ACHN (cell line): ENCODE results near the gene TMA7.
"Not testable (repeated sequence)": the region's sequence is repeated elsewhere in the genome, so short reads cannot be mapped to it uniquely, and the experiment has no call there.

Source experiments
- DNase-seq: peaks from one replicate; pipeline ENCODE4 v3.0.0-alpha.2; 2015
- in situ Hi-C: cut with HindIII; loops from 2 replicates; pipeline ENCODE4 v1.10.0; 2017; ENCODE audit warnings: low sequenced_read_pairs, low pct_ligation_motif_present, low pct_unique_long_range_greater_than_20kb

TMA7 gene

DNA sequence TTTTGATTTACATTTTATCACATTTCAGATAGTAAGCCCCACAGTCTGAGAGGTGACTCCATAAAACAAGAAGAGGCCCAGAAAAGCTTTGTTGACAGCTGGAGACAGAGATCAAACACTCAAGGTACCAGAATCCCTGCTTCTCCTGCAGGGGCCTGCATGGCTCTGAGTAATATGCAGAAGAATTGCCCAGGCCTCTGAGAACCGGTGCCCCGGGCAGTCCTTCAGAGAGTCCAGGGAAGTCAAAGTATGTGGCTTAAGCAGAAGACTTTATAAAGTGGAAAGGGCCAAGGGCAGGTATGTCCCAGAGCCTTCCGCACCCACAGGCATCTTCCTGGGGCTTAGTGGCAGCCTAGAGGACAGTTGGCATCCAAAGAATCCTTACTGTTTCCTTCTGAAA is 19.3 kb downstream of the TMA7 start:
- in situ Hi-C loops: no loop called here

DNA sequence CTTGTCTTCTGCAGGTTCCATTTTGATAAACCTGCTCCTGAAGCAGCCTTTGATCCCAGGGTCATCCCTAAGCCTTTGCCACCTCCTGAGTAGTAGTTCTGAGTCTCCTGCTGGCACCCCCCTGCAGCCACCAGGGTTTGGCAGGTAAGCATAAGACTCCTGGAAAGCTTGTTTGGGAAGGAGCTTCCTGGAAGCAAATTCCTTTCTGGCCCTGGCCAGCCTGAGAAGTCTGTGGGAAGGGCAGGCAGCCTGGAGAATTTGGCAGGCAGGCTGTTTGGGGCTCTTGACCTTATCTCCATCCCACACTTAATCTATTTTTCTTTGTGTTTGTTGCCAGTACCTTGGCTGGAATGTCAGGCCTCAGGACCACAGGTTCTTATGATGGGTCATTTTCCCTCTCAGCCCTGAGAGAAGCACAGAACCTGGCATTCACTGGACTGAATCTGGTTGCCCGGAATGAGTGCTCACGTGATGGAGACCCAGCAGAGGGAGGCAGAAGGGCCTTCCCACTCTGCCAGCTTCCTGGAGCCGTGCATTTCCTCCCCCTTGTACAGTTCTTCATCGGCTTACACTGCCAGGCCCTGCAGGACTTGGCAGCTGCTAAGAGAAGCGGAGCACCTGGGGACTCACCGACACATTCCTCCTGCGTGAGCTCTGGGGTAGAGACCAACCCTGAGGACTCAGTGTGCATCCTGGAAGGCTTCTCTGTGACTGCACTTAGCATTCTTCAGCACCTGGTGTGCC is 19.9 kb downstream of the TMA7 start:
- in situ Hi-C loops: no loop called here

More for the DNA sequence above, 19.3 kb downstream of the TMA7 start:
- DNase-seq: no peak

DNA sequence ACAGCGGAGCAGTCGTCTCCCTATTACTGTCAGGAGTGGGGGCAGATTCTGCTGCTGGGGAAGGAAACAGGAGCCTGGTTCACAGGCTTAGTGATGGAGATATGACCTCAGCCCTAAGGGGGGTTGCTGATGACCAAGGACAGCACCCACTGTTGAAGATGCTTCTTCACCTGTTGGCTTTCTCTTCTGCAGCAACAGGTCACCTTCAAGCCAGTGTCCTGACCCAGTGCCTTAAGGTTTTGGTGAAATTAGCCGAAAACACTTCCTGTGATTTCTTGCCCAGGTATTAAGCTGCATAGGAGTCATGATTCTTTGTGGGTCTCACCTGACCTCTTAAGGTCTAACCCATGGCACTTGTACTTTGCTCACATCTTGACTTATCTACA is 20.5 kb downstream of the TMA7 start:
- in situ Hi-C loops: no loop called here
- no peak for DNase-seq

More for the DNA sequence above, 19.9 kb downstream of the TMA7 start:
- DNase-seq: no peak

DNA sequence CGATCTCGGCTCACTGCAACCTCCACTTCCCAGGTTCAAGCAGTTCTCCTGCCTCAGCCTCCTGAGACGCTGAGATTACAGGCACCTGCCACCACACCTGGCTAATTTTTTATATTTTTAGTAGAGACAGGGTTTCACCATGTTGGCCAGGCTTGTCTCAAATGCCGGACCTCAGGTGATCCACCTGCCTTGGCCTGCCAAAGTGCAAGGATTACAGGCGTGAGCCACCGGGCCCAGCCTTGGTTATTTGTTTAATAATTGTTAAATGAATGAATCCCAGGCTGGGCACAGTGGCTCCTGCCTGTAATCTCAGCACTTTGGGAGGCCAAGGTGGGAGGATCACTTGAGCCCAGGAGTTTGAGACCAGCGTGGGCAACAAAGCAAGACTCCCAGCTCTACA is 21.7 kb downstream of the TMA7 start:
- DNase-seq, in situ Hi-C loops: not testable (repeated sequence)

DNA sequence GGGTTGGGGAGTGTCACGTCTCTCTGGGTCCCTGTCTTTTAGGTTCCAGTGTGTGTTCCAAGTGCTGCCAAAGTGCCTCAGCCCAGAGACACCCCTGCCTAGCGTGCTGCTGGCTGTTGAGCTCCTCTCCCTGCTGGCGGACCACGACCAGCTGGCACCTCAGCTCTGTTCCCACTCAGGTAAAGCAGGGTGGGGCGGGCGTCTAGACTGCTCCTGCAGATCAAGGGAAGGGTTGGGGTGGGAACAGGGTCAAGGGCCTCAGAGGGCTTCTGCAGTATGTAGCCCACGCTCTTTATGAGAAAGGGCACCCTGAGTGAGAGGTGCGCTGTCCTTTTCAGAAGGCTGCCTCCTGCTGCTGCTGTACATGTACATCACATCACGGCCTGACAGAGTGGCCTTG is 23.6 kb downstream of the TMA7 start:
- no peak for DNase-seq
- in situ Hi-C loops: no loop called here

DNA sequence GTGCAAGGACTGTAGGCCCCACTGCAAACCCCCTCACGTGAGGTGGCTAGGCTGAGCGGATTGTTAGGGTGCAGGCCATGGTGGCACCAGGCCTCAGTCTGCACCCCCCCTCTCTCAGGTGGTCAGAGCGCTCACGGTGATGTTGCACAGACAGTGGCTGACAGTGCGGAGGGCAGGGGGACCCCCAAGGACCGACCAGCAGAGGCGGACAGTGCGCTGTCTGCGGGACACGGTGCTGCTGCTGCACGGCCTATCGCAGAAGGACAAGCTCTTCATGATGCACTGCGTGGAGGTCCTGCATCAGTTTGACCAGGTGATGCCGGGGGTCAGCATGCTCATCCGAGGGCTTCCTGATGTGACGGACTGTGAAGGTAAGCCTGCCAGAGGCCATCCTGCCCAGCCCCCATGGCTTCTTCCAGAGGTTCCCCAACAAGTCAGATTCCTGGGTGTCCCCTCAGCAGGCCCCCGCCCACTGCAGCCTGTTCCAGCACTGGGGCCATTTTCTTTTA is 24.7 kb downstream of the TMA7 start:
- in situ Hi-C loops: no loop called here
- no peak for DNase-seq

DNA sequence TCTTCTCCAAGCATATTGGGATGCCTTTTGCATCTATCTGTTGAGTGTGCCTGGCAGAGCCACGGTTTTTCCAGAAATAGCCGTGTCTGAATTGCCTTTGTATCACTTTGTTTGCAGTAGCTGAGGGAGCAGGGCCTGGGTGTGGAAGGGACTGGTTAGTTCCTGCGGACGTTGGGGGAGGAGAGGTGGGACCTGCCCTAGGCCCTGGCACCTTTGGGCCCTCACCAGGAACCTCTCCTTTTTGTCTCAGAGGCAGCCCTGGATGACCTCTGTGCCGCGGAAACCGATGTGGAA is 25.1 kb downstream of the TMA7 start:
- DNase-seq: no peak
- in situ Hi-C loops: no loop called here

DNA sequence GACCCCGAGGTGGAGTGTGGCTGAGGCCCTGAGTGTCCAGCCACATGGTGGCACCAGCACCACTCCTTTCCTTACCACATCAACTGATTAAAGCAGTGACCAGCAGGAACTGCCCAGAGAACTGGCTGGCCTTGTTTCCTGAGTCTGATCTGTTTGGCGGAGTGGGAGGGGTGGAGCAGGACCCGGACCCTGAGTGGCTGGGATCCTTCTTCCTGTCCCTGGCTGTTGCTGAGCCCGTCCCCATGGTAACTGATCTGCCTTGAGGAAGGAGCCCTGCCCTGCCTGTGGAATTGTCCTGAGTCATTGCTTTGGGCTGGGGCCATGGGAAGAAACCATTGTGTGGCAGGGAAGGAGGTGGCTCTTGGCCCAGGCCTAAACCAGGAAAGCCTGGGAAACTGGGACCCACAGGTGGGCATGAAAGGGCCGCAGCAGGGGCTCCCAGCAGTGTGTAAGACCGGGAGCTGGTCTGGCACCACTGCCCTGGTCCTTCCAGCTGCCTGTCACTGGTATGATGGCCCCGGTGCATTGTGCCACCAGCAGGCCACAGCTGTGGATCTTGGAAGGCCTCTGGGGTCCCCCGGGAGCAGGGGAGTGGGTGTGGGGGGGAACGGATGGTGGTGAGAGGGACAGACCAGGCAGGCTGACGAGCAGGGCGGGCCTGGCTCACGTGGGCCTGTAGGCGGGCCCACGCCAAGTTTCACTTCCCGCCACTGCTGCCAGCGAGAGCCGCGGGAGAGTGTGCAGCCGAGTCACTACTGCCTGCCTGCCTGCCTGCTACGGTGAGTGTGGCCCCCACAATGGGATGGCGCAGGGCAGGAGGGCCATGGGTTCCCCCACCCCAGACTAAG is 25.7 kb downstream of the TMA7 start:
- in situ Hi-C loops: no loop called here
- DNase-seq: peak; percentile 98

DNA sequence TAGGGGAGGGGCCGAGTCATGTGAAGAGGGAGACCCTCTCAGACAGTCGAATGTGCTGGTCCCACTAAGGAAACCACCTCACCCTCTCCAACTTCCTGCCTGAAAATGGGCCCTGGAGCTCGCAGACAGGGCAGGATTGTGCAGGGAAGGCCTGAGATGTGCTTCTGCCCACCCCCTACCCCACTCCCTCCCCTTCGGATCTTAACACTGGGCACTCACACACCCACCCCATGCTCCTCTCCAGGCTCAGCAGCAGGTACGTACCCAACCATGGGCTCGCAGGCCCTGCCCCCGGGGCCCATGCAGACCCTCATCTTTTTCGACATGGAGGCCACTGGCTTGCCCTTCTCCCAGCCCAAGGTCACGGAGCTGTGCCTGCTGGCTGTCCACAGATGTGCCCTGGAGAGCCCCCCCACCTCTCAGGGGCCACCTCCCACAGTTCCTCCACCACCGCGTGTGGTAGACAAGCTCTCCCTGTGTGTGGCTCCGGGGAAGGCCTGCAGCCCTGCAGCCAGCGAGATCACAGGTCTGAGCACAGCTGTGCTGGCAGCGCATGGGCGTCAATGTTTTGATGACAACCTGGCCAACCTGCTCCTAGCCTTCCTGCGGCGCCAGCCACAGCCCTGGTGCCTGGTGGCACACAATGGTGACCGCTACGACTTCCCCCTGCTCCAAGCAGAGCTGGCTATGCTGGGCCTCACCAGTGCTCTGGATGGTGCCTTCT is 26.5 kb downstream of the TMA7 start:
- in situ Hi-C loops: no loop called here
- DNase-seq: no peak

DNA sequence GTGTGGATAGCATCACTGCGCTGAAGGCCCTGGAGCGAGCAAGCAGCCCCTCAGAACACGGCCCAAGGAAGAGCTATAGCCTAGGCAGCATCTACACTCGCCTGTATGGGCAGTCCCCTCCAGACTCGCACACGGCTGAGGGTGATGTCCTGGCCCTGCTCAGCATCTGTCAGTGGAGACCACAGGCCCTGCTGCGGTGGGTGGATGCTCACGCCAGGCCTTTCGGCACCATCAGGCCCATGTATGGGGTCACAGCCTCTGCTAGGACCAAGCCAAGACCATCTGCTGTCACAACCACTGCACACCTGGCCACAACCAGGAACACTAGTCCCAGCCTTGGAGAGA is 27.0 kb downstream of the TMA7 start:
- no peak for DNase-seq
- in situ Hi-C loops: no loop called here

DNA sequence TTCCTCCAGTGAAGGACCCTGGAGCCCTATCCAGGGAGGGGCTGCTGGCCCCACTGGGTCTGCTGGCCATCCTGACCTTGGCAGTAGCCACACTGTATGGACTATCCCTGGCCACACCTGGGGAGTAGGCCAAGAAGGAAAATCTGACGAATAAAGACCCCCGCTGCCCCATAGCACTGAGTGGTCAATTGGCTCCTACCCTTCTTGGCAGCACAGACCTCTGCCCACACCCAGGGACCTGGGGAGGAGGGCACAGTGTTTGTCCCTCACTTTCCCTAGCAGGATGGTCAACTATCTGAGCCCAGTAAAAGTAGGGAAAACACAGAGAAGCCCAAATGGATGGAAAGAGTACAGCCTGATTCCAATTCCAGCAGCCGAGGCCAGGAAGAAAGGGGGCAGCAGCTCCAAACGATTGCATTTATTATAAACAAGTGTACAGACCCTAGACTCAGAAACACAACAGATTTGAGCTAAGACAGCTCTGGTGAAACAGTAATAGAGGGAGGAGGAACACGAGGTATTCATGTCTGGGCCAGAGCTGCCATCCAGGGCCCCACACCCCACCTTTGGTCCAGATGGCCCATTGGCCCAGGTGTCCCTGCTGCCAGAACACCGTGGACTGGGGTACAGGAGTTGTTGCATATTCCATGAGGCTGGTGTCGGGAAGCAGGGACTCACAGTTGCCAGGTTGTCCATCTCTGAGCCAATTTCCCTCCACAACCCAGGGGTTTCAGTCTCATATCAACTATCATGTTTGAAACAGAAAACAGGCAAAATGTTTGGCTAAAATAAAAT is 27.6 kb downstream of the TMA7 start:
- in situ Hi-C loops: no loop called here
- DNase-seq: no peak

DNA sequence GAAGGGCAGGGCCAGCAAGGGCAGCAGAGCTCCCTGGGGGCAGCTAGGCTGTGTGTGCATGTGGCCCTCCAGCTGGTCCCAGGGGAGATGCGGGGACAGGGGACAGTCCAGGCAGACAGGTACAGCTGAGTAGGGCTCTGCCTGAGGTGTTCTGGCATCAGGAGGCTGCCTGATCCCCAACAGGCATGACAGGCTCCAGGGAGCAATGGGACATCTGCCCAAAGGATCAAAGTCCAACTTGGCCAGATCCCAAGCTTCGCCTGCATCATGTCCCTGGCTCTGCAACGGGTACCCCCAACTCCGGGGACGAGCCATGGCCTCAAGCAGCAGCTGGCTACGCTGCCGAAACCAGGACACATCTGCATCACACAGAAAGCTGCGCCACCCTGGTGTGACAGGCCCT is 28.3 kb downstream of the TMA7 start:
- DNase-seq: no peak
- in situ Hi-C loops: no loop called here

DNA sequence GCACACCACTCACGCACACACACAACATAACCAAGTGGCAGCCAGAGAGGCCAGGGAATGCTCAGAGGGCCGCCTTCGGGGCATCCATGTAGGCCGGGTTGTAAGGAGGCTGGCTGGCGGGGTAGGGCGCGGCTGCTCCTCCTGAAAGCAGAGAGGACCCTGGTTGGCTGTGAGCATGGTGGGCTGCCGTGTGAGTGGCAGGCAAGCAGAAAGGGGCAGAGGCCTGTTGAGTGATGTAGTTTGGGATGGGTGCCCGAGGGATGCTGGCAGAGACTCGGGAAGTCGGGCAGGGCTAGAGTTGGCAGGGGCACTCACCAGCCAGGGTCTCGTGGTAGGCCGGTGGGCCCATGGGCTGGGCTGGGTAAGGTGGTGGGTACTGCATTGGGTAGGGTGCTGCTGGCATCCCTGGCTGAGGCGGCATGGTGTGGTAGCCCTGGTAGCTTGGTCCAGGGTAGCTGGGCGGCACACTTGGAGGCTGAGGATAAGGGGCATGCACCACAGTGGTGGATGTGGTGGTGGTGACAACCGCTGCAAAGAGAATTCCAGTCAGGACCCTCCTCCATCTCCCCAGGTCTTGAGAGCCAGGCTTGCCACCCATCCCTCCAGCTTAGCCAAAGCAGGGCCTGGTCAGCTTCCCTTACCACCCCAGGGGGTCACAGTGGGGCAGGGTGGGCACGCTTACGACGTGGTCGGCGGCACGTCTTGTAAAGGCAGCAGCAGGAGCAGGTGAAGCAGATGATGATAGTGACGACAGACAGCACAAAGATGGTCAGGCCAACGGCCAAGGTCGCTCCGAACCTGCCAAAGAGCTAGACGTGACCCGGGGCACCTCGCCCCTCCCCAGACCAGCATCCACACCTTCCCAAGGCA is 29.2 kb downstream of the TMA7 start:
- in situ Hi-C loops: no loop called here
- no peak for DNase-seq

DNA sequence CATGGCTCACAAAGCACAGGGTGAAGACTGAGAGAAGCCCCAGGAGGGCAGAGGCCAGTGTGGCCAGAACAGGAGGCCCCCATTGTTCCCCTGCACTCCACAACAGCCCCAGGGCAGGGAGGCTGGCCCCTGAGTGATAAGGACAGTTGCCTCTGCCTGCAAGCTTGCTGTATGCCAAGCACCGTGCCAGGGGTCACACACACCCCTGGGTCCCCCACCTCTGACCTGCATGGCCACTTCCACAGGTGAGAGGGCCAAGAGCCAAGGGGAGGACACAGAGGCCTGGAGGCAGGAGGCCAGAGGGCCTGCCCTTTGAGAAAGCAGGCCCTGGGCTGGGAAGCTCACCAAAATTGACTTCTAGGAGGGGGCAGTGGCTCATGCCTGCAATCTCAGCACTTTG is 30.2 kb downstream of the TMA7 start:
- no peak for DNase-seq
- in situ Hi-C loops: no loop called here

DNA sequence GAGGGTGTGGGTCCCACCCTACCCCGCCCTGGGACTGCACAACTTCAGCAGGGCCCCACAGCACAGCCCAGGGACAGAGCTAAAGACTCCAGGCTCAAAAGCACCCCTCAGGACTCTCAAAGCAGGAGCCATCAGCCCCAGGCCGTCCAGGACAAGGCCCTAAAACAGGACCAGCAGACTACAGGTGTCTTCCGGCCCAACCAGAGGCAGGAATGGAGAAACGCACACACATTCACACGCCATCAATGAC is 32.5 kb downstream of the TMA7 start:
- in situ Hi-C loops: no loop called here
- no peak for DNase-seq

DNA sequence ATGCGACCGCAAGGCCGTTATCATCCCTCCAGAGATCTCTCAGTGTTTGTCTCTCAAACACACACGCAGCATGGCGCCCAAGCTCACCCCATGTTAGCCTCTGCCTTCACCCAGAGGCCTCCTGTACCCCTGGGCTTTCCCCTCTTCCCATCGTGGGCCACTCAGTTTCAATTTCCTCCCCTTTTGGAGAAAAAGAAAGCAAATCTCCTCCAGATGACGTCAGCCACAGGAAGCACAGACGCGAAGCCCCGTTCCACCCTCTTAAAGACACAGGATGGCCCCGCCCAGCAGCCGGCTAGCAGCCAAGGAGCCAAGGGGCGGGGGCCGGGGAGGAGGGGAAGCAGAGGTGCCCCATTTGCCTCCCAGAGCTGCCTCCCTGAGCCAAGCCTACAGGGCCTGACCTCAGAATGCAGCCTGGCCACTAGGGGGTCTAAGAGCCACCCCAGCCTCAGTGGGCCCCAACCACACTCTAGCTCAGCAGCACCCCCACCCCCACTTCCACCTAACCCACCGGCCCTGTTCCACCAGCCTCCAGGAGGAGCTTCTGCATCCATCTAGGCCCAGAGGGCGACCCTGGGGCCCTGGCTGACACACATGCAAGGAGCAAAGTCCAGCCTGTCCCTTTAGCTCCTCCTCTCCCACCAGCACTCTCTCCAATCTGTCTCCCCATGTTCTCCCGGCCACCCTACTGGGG is 33.0 kb downstream of the TMA7 start:
- in situ Hi-C loops: no loop called here
- DNase-seq: peak; percentile 94

DNA sequence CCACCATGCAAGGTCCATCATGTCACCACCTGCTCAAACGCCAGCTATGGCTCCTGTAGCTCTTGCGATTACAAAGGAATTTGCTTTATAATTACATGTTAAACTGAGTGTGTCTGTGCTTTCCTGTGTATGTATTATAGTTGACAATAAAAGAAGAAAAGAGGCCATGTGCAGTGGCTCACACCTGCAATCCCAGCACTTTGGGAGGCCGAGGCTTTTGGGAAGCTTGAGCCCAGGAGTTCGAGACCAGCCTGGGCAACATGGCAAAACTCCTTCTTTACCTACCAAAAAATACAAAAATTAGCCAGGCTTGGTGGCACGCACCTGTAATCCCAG is 33.5 kb downstream of the TMA7 start:
- in situ Hi-C loops: no loop called here
- no peak for DNase-seq

DNA sequence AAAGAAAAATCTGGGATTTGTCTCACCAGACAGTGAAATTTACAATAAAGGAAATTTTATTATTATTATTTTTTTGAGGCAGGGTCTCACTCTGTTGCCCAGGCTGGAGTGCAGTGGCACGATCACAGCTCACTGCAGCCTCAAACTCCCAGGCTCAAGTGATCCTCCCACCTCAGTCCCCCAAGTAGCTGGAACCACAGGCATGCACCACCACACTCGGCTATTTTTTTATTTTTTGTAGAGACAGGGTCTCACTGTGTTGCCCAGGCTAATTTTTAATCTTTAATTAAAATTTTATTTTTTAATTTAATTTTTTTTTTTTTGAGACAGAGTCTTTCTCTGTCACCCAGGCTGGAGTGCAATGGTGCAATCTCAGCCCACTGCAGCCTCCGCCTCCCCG is 34.0 kb downstream of the TMA7 start:
- in situ Hi-C loops, DNase-seq: not testable (repeated sequence)
